H1 (cell line): Measurements from ENCODE around the gene RER1. TPM values are rescaled to one million over a fixed set of nuclear protein-coding genes. Genes with fewer than 3 reads are reported as not detected.

ENCODE experiments used
- CEBPB ChIP-seq: IDR thresholded peaks from 2 replicates; pipeline ENCODE4 v1.6.1; 2012; ENCODE audit warnings: low read depth, low read length
- SIN3A ChIP-seq, 2 experiments: IDR thresholded peaks in 1 of 2; conservative IDR thresholded peaks in 1 of 2; 2 replicates each; pipeline ENCODE4 v1.6.1; 2011 to 2012; ENCODE audit warnings: low read length in 2 of 2, improper control_type of control experiment in 1 of 2, low read depth in 1 of 2, mild to moderate bottlenecking in 1 of 2
- polyA plus RNA-seq, 7 experiments: library from polyadenylated mRNA; depleted of rRNA in 3 of 7; stranded (reverse) in 5 of 7; unstranded in 2 of 7; fragments of >200 nt in 5 of 7; fragments of 200-250 nt in 2 of 7; gene quantifications; 1 replicate in 5 of 7; 2 replicates in 1 of 7; 4 replicates in 1 of 7; pipeline versions ENCODE4 v1.2.1 to v1.2.3, GENCODE V29; 2011 to 2013; ENCODE audit warnings: missing spikeins in 2 of 7, mixed read lengths in 2 of 7
- total RNA-seq: library from RNA; stranded (reverse); fragmentation: NEBNext Ultra II Directional; extraction: Animal tissue kit (Norgen Biotek cat#: 25700); gene quantifications from 2 replicates; pipeline ENCODE4 v1.2.1, GENCODE V29; 2021

Gene RER1
- total and polyA plus RNA-seq, 2 of the 8 experiments (the other 6 are each of a cell fraction or from before 2014, with no cell fraction given) = 102 to 134 TPM

DNA sequence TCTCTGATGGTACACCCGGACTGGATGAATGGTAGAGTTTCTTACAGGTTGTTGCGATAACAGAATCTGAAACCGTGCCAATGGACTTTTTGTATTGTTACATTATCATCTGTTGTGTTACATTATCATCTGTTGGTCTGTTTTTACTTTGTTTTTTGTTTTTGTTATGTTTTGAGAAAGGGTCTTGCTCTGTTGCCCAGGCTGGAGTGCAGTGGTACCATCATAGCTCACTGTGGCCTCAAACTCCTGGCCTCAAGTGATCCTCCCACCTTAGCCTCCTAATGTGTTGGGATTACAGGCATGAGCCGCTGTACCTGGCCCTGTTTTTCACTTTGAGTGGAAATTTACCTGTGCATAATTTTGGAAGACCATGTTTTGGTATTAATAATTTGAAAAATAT, 30.9 kb downstream of the RER1 start (continued):
- no peak for TF ChIP-seq SIN3A (conservative IDR thresholded peaks at IDR 0.05 in 1 of 2, IDR thresholded peaks at IDR 0.05 in 1 of 2; ENCODE audit: low read depth in 1 of 2, low read length in 2 of 2)
- no peak for TF ChIP-seq CEBPB
